HG02852 (cell line): ENCODE results near the gene ACVR2A.

Experiments
- ATAC-seq: cut with Tn5 transposase; IDR thresholded peaks from one replicate; pipeline ENCODE4 v1.9.1; 2021; ENCODE audit warnings: mild to moderate bottlenecking, moderate library complexity; ENCODE audit not compliant: unreplicated experiment

ACVR2A gene

GRCh38 chr2:147917161-147917560 is 72.3 kb downstream of the ACVR2A start:
- ATAC-seq: no peak

- no peak for ATAC-seq
These were observed 79.0 kb downstream of the ACVR2A start for GRCh38 chr2:147923846-147924245.

- ATAC-seq: no peak
These were observed 79.8 kb downstream of the ACVR2A start for GRCh38 chr2:147924647-147925046.

- no peak for ATAC-seq
These were observed 81.1 kb downstream of the ACVR2A start for GRCh38 chr2:147925886-147926285.

- no peak for ATAC-seq
These were observed 82.3 kb downstream of the ACVR2A start for GRCh38 chr2:147927053-147927588.

GRCh38 chr2:147933931-147934330 is 89.1 kb downstream of the ACVR2A start:
- ATAC-seq: no peak

GRCh38 chr2:147934881-147935620 is 90.2 kb downstream of the ACVR2A start:
- ATAC-seq: no peak

GRCh38 chr2:147937744-147938349 is 93.0 kb downstream of the ACVR2A start:
- no peak for ATAC-seq

GRCh38 chr2:147939313-147939712 is 94.5 kb downstream of the ACVR2A start:
- ATAC-seq: no peak

GRCh38 chr2:147945660-147946059 is 100.8 kb downstream of the ACVR2A start:
- no peak for ATAC-seq

GRCh38 chr2:147952118-147952517 is 107.3 kb downstream of the ACVR2A start:
- ATAC-seq: no peak

- no peak for ATAC-seq
These were observed 123.7 kb downstream of the ACVR2A start for GRCh38 chr2:147968571-147968970.

GRCh38 chr2:147976102-147976501 is 131.3 kb downstream of the ACVR2A start:
- ATAC-seq: no peak

- no peak for ATAC-seq
These were observed 132.8 kb downstream of the ACVR2A start for GRCh38 chr2:147977679-147978078.
